IMR-90 (cell line): ENCODE data around the gene RAP1GAP2. TPM values are rescaled to one million over a fixed set of nuclear protein-coding genes. Genes with fewer than 3 reads are reported as not detected.
A peak's percentile ranks its signal among the peaks of the same experiment; 100 is the strongest.

Experiments used
- ATAC-seq: fragments of 200-7000 bp; cut with Tn5 transposase; 2 replicates; pipeline ENCODE4 v1.9.1; 2020; ENCODE audit warnings: low read depth, mild to moderate bottlenecking, moderate library complexity
- BruUV-seq: library from RNA; stranded (reverse); fragments of 400-500 nt; replicated peaks from 2 replicates; lab custom pipeline; 2021; lab: Mats Ljungman, UMichigan
- CTCF ChIA-PET: fragments of 300-600 bp; formaldehyde crosslinking; extraction: SDS; loops from one replicate; lab custom pipeline; 2021; ENCODE audit warnings: antibody characterized with exemption; lab: Yijun Ruan, JAX
- POLR2A ChIA-PET: fragments of 300-600 bp; sonication (Branson Sonifier 250); formaldehyde crosslinking; loops from one replicate; lab custom pipeline; 2022; ENCODE audit warnings: antibody characterized with exemption; ENCODE audit not compliant: unreplicated experiment; lab: Charles Lee
- DNase-seq: peaks from one replicate; pipeline ENCODE4 v3.0.0; 2013
- H2AFZ ChIP-seq: replicated peaks from 2 replicates; pipeline ENCODE3; 2013; ENCODE audit warnings: low read length, mild to moderate bottlenecking; ENCODE audit not compliant: poor library complexity
- H2AK5ac ChIP-seq: 2 replicates; pipeline ENCODE4 v1.6.1; 2013; ENCODE audit warnings: low read depth, low read length, inconsistent platforms
- H2AK9ac ChIP-seq: replicated peaks from 2 replicates; pipeline ENCODE3; 2013; ENCODE audit warnings: mild to moderate bottlenecking, low read depth, low read length, moderate library complexity; ENCODE audit not compliant: poor library complexity
- H2BK120ac ChIP-seq: 2 replicates; pipeline ENCODE4 v1.6.1; 2013; ENCODE audit warnings: low read depth, low read length, inconsistent platforms
- H2BK15ac ChIP-seq: 3 replicates; pipeline ENCODE4 v1.6.1; 2013; ENCODE audit warnings: low read depth, low read length, inconsistent platforms
- H2BK20ac ChIP-seq: 2 replicates; pipeline ENCODE4 v1.6.1; 2013; ENCODE audit warnings: low read depth, mild to moderate bottlenecking, inconsistent platforms, low read length, moderate library complexity
- H2BK5ac ChIP-seq: 2 replicates; pipeline ENCODE4 v1.6.1; 2013; ENCODE audit warnings: mild to moderate bottlenecking, low read depth, low read length, inconsistent platforms; ENCODE audit not compliant: poor library complexity, severe bottlenecking
- H3K14ac ChIP-seq: replicated peaks from 2 replicates; pipeline ENCODE4 v1.6.1; 2013; ENCODE audit warnings: low read depth, low read length, inconsistent platforms
- H3K18ac ChIP-seq: 2 replicates; pipeline ENCODE4 v1.6.1; 2013; ENCODE audit warnings: low read depth, low read length, control low read depth
- H3K23ac ChIP-seq: 2 replicates; pipeline ENCODE4 v1.6.1; 2013; ENCODE audit warnings: low read depth, low read length, inconsistent platforms
- H3K27ac ChIP-seq: 2 replicates; pipeline ENCODE4 v1.5.1; 2013; ENCODE audit warnings: mild to moderate bottlenecking, control low read depth, low read length; ENCODE audit not compliant: insufficient read depth
- H3K27me3 ChIP-seq: 2 replicates; pipeline ENCODE4 v1.6.1; 2013; ENCODE audit warnings: low read length; ENCODE audit not compliant: control insufficient read depth, insufficient read depth
- H3K36me3 ChIP-seq: 2 replicates; pipeline ENCODE4 v1.6.1; 2013; ENCODE audit warnings: low read length, mixed read lengths; ENCODE audit not compliant: control insufficient read depth, insufficient read depth
- H3K4ac ChIP-seq: 2 replicates; pipeline ENCODE4 v1.6.1; 2013; ENCODE audit warnings: low read depth, low read length, inconsistent platforms
- H3K4me1 ChIP-seq: 2 replicates; pipeline ENCODE4 v1.6.1; 2013; ENCODE audit warnings: low read length, mixed read lengths; ENCODE audit not compliant: control insufficient read depth, insufficient read depth
- H3K4me2 ChIP-seq: 2 replicates; pipeline ENCODE4 v1.6.1; 2013; ENCODE audit warnings: low read depth, mild to moderate bottlenecking, control low read depth, low read length, moderate library complexity
- H3K4me3 ChIP-seq: 2 replicates; pipeline ENCODE4 v1.5.1; 2013; ENCODE audit warnings: low read depth, mild to moderate bottlenecking, control low read depth, low read length, moderate library complexity; ENCODE audit not compliant: insufficient read depth
- H3K56ac ChIP-seq: 2 replicates; pipeline ENCODE4 v1.6.1; 2013; ENCODE audit warnings: low read length, inconsistent platforms; ENCODE audit not compliant: insufficient read depth; ENCODE audit errors: extremely low read depth
- H3K79me1 ChIP-seq, 2 experiments: 2 replicates each; pipeline ENCODE4 v1.6.1; 2013; ENCODE audit warnings: low read length in 2 of 2, inconsistent platforms in 1 of 2, low read depth in 1 of 2
- H3K9ac ChIP-seq: 2 replicates; pipeline ENCODE4 v1.6.1; 2013; ENCODE audit warnings: low read depth, low read length, control low read depth
- H3K9me1 ChIP-seq: 2 replicates; pipeline ENCODE4 v1.6.1; 2013; ENCODE audit warnings: low read length, inconsistent platforms; ENCODE audit not compliant: insufficient read depth
- H3K9me3 ChIP-seq: 2 replicates; pipeline ENCODE4 v1.6.1; 2013; ENCODE audit warnings: low read length; ENCODE audit not compliant: control insufficient read depth, insufficient read depth
- H4K20me1 ChIP-seq: 2 replicates; pipeline ENCODE4 v1.6.1; 2013; ENCODE audit warnings: low read length, inconsistent platforms; ENCODE audit not compliant: insufficient read depth
- H4K5ac ChIP-seq: 2 replicates; pipeline ENCODE4 v1.6.1; 2013; ENCODE audit warnings: mild to moderate bottlenecking, low read depth, low read length, control low read depth
- H4K8ac ChIP-seq, 2 experiments: 2 replicates each; pipeline ENCODE4 v1.6.1; 2013; ENCODE audit warnings: low read depth in 2 of 2, low read length in 2 of 2, control low read depth in 1 of 2, inconsistent platforms in 1 of 2
- H4K91ac ChIP-seq: 2 replicates; pipeline ENCODE4 v1.6.1; 2013; ENCODE audit warnings: low read depth, low read length, inconsistent platforms; ENCODE audit not compliant: insufficient read depth
- BHLHE40 ChIP-seq: fragments of 150-350 bp; IDR thresholded peaks from 2 replicates; pipeline ENCODE4 v1.6.1; 2016; ENCODE audit warnings: mild to moderate bottlenecking, low read depth, low read length
- CEBPB ChIP-seq: IDR thresholded peaks from 2 replicates; pipeline ENCODE4 v1.6.1; 2012; ENCODE audit warnings: low read depth, low read length, improper control_type of control experiment
- CHD1 ChIP-seq: IDR thresholded peaks from 2 replicates; pipeline ENCODE4 v1.6.1; 2012; ENCODE audit warnings: low read depth, low read length, improper control_type of control experiment
- CTCF ChIP-seq: conservative IDR thresholded peaks from 2 replicates; pipeline ENCODE4 v1.5.1; 2012; ENCODE audit warnings: mild to moderate bottlenecking, low read depth, low read length, improper control_type of control experiment
- FOS ChIP-seq: fragments of 150-350 bp; IDR thresholded peaks from 2 replicates; pipeline ENCODE4 v1.6.1; 2016; ENCODE audit warnings: low read depth, low read length
- MAZ ChIP-seq: IDR thresholded peaks from 2 replicates; pipeline ENCODE4 v1.6.1; 2012; ENCODE audit warnings: low read depth, mild to moderate bottlenecking, low read length, improper control_type of control experiment, moderate library complexity, borderline replicate concordance
- MXI1 ChIP-seq: IDR thresholded peaks from 2 replicates; pipeline ENCODE4 v1.6.1; 2012; ENCODE audit warnings: low read depth, mild to moderate bottlenecking, low read length, moderate library complexity, borderline replicate concordance
- NFE2L2 ChIP-seq: fragments of 150-350 bp; IDR thresholded peaks from 2 replicates; pipeline ENCODE4 v1.6.1; 2016; ENCODE audit warnings: low read depth, mild to moderate bottlenecking, low read length
- POLR2A ChIP-seq: IDR thresholded peaks from 2 replicates; pipeline ENCODE4 v1.6.1; 2012; ENCODE audit warnings: mild to moderate bottlenecking, low read depth, low read length
- RAD21 ChIP-seq: IDR thresholded peaks from 2 replicates; pipeline ENCODE4 v1.6.1; 2012; ENCODE audit warnings: low read length, improper control_type of control experiment
- RCOR1 ChIP-seq: IDR thresholded peaks from 2 replicates; pipeline ENCODE4 v1.6.1; 2012; ENCODE audit warnings: mild to moderate bottlenecking, low read length, improper control_type of control experiment; ENCODE audit not compliant: insufficient replicate concordance
- RFX5 ChIP-seq: IDR thresholded peaks from 2 replicates; pipeline ENCODE4 v1.8.0; 2012; ENCODE audit warnings: low read depth, mild to moderate bottlenecking, low read length, moderate library complexity
- SMC3 ChIP-seq: fragments of 150-350 bp; IDR thresholded peaks from 2 replicates; pipeline ENCODE4 v1.6.1; 2016; ENCODE audit warnings: low read depth, mild to moderate bottlenecking, antibody characterized with exemption, low read length, moderate library complexity
- USF2 ChIP-seq: fragments of 150-350 bp; IDR thresholded peaks from 2 replicates; pipeline ENCODE4 v1.6.1; 2017; ENCODE audit warnings: mild to moderate bottlenecking, antibody characterized with exemption, low read length, low read depth
- WGBS, 2 experiments: methylation state at CpG; one replicate each; pipeline versions ENCODE4 v1.1.5 to v1.1.7; 2013; ENCODE audit warnings: missing lambda C conversion rate in 2 of 2; ENCODE audit not compliant: insufficient read length in 1 of 2; ENCODE audit errors: extremely low coverage in 2 of 2; 5-methylcytosine and 5-hydroxymethylcytosine counted together
- dilution Hi-C: fragments of 300-500 bp; cut with HindIII; formaldehyde crosslinking; loops from one replicate; pipeline ENCODE4 v1.14.3; 2018; ENCODE audit warnings: low sequenced_read_pairs; ENCODE audit not compliant: unreplicated experiment
- in situ Hi-C: fragments of 300-500 bp; cut with MboI; formaldehyde crosslinking; loops from 3 replicates; pipeline ENCODE4 v1.14.3; 2019; ENCODE audit warnings: low sequenced_read_pairs, inconsistent platforms, mixed read lengths
- intact Hi-C: fragments of 100-400 bp; cut with micrococcal nuclease; formaldehyde crosslinking; loops from 2 replicates; pipeline ENCODE4 v1.10.0; 2022
- polyA plus RNA-seq, 3 experiments: library from polyadenylated mRNA; depleted of rRNA; stranded (reverse); fragments of >200 nt; gene quantifications; 2 replicates each; pipeline ENCODE4 v1.2.3, GENCODE V29; 2012; ENCODE audit warnings: low replicate concordance in 1 of 3
- total RNA-seq: library from RNA; depleted of rRNA; stranded (reverse); fragments of >200 nt; gene quantifications from 2 replicates; pipeline ENCODE4 v1.2.3, GENCODE V29; 2012
- TF ChIP-seq, protein P1 (sequence below): fragments of 150-350 bp; IDR thresholded peaks from 2 replicates; pipeline ENCODE4 v1.6.1; 2016; ENCODE audit warnings: low read depth, mild to moderate bottlenecking, low read length, moderate library complexity, borderline replicate concordance

Gene RAP1GAP2
- total and polyA plus RNA-seq, 2 of the 4 experiments (the other 2 are of a cell fraction): 5.7 to 7.5 TPM

GRCh38 chr17:2809337-2809736 lies 13.1 kb downstream of the RAP1GAP2 start (continued):
- no peak for TF ChIP-seq RAD21
- no peak for TF ChIP-seq RFX5

- no peak overlapping the region for H3K4ac ChIP-seq
- no peak overlapping the region for H4K5ac ChIP-seq
- 61% methylated on average over 4 of the region's 5 CpGs; no CpG with 5 or more reads in 1 of the 2 experiments for WGBS, 2 experiments
- H2AFZ ChIP-seq: no peak overlapping the region
- in situ Hi-C loops: no loop called here
- DNase-seq (no peak), ATAC-seq (no peak)
- H3K9me3 ChIP-seq: no peaks in the 10 kb centered on the region
- no peak overlapping the region for H2AK5ac ChIP-seq
- H3K4me3 ChIP-seq: no peak overlapping the region
- H2BK20ac ChIP-seq: no peak overlapping the region
- dilution Hi-C loops: no loop called here
- H3K27me3 ChIP-seq: peaks cover 1% of the 10 kb centered on the region; the same call in 1 of the 2 replicates
- H3K36me3 ChIP-seq: no peaks in the 10 kb centered on the region
- H2BK15ac ChIP-seq: no peak overlapping the region
- no peak overlapping the region for H3K27ac ChIP-seq
- H4K8ac ChIP-seq: no peak overlapping the region
- no peak overlapping the region for H3K23ac ChIP-seq
- H2BK120ac ChIP-seq: no peak overlapping the region
- no peak overlapping the region for H3K9ac ChIP-seq
- no peaks in the 10 kb centered on the region for H3K79me1 ChIP-seq
- no peak overlapping the region for H4K91ac ChIP-seq
- no peak overlapping the region for H3K18ac ChIP-seq
- peaks cover 2% of the 10 kb centered on the region; the same call in 1 of the 2 replicates for H4K20me1 ChIP-seq
- H3K9me1 ChIP-seq: no peaks in the 10 kb centered on the region
- ChIA-PET POLR2A (no interaction called here), CTCF (no interaction called here)
- H2BK5ac ChIP-seq: no peak overlapping the region
- H2AK9ac ChIP-seq: peak overlapping the region; percentile 78
- H3K14ac ChIP-seq: no peak overlapping the region
- H3K56ac ChIP-seq: no peak overlapping the region
- H3K4me2 ChIP-seq: no peak overlapping the region
- peaks cover 3% of the 10 kb centered on the region; the same call in 1 of the 2 replicates for H3K4me1 ChIP-seq
- BruUV-seq: no TSS peak
- intact Hi-C loops: no loop called here
- TF ChIP-seq, protein P1, sequence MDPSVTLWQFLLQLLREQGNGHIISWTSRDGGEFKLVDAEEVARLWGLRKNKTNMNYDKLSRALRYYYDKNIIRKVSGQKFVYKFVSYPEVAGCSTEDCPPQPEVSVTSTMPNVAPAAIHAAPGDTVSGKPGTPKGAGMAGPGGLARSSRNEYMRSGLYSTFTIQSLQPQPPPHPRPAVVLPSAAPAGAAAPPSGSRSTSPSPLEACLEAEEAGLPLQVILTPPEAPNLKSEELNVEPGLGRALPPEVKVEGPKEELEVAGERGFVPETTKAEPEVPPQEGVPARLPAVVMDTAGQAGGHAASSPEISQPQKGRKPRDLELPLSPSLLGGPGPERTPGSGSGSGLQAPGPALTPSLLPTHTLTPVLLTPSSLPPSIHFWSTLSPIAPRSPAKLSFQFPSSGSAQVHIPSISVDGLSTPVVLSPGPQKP: no peak
- TF ChIP-seq CTCF: no peak
- no peak for TF ChIP-seq RFX5
- TF ChIP-seq RAD21: no peak
- no peak for TF ChIP-seq POLR2A
- no peak for TF ChIP-seq RCOR1
- TF ChIP-seq MAZ: no peak
- no peak for TF ChIP-seq BHLHE40
- TF ChIP-seq FOS: no peak
- no peak for TF ChIP-seq NFE2L2
- TF ChIP-seq SMC3: no peak
- no peak for TF ChIP-seq USF2
- no peak for TF ChIP-seq CHD1
- no peak for TF ChIP-seq MXI1
- TF ChIP-seq CEBPB: no peak
Measured at GRCh38 chr17:2814049-2814448, 17.8 kb downstream of the RAP1GAP2 start.
